Skeletal muscle tissue (tissue), 4 donors: ENCODE measurements around the gene ANKRD17. TPM values are rescaled to one million over a fixed set of nuclear protein-coding genes. Genes with fewer than 3 reads are reported as not detected.

Experiments
- H3K27ac ChIP-seq: one replicate; pipeline ENCODE4 v1.7.0; 2013; ENCODE audit warnings: mild to moderate bottlenecking, low read depth, low read length, inconsistent platforms
- H3K27me3 ChIP-seq, 3 donors: one replicate each; pipeline ENCODE4 v1.7.0; 2013; ENCODE audit warnings: low read length in 3 of 3; ENCODE audit not compliant: control insufficient read depth in 3 of 3, insufficient read depth in 3 of 3
- H3K36me3 ChIP-seq, 3 donors: one replicate each; pipeline ENCODE4 v1.7.0; 2013; ENCODE audit warnings: low read length in 3 of 3; ENCODE audit not compliant: control insufficient read depth in 3 of 3, insufficient read depth in 3 of 3
- H3K4me1 ChIP-seq, 3 donors: one replicate each; pipeline ENCODE4 v1.7.0; 2013; ENCODE audit warnings: low read length in 3 of 3, mild to moderate bottlenecking in 3 of 3; ENCODE audit not compliant: control insufficient read depth in 3 of 3, insufficient read depth in 3 of 3
- H3K4me3 ChIP-seq, 3 donors: one replicate each; pipeline ENCODE4 v1.7.0; 2013; ENCODE audit warnings: low read length in 3 of 3
- H3K9ac ChIP-seq, 3 donors: one replicate each; pipeline ENCODE4 v1.7.0; 2013; ENCODE audit warnings: low read length in 3 of 3, mild to moderate bottlenecking in 3 of 3, moderate library complexity in 2 of 3, low read depth in 1 of 3
- H3K9me3 ChIP-seq, 3 donors: one replicate each; pipeline ENCODE4 v1.7.0; 2013; ENCODE audit warnings: low read length in 3 of 3; ENCODE audit not compliant: control insufficient read depth in 3 of 3
- total RNA-seq: library from RNA; depleted of rRNA; stranded (reverse); fragments of >200 nt; gene quantifications from one replicate; pipeline ENCODE4 v1.2.3, GENCODE V29; 2014
- donor health status: Osteomylitis.

Gene ANKRD17
- total RNA-seq, 1 donor from 2014 or later: 46.4 TPM

DNA sequence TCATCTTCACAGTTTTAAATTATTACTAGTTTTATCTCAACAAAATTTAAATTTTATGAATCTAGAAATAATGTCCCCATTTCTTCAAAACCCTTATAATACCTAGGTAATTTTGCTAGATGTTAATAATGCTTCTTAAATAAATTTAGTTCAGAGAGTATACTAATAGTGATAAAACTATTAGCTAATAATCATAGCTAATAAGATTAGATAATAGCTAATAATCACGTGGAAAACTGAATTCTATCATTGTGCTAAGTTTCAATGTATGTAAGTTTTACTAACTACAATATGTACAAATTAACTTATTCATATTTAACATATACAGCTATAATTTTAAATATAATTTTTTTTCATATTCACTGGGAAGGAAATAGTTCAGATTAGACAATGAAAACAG is 10.2 kb downstream of the ANKRD17 start:
- Histone ChIP-seq H3K27me3 (no peaks in the 10 kb centered on the region), H3K4me3 (no peak overlapping the region), H3K9me3 (no peaks in the 10 kb centered on the region), H3K9ac (no peak overlapping the region), H3K27ac (no peak overlapping the region), H3K36me3 (peaks cover 0 to 4% (median 0%) of the 10 kb centered on the region in 3 donors), H3K4me1 (peaks cover 0 to 3% (median 2%) of the 10 kb centered on the region in 3 donors)

DNA sequence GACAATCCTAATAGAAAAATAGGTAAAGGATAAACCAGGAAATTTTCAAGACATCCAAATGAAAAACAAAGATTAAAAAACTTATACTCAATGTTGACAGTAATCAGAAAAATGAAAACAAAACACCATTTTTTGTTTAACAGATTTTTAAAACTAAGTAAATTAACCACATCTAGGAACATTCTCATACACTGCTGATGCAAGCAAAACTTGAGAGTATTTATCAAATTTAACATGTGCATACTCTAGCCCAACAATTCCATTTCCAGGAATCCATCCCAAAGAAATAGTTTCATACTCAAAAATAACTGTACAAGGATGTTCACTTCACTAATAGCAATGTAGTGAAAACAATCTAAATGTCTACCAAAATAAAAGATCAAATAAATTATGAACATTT is 11.5 kb downstream of the ANKRD17 start:
- Histone ChIP-seq H3K4me3 (no peak overlapping the region), H3K9me3 (no peaks in the 10 kb centered on the region), H3K4me1 (no peaks in the 10 kb centered on the region), H3K27ac (no peak overlapping the region), H3K27me3 (no peaks in the 10 kb centered on the region), H3K9ac (no peak overlapping the region), H3K36me3 (peaks cover 0 to 2% (median 0%) of the 10 kb centered on the region in 3 donors)

DNA sequence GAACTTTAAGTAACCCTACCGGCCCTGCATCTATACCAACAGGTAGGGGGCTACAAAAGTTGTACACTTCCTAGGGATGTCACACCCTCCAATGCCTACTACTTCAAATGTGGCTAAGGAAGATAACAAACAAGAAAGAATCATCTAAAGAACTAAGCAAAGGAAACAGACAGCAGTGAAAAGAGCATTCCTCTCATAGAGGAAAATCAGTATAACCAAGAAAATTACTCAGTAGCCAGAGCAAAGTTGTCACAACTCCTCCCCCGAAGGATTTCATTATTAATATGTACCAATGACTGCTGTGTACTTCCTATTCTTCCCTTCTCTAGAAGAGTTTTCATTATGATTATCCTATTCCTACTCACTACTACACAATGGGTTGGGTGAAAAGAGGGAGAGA is 12.6 kb downstream of the ANKRD17 start:
- no peaks in the 10 kb centered on the region for H3K4me1 ChIP-seq

DNA sequence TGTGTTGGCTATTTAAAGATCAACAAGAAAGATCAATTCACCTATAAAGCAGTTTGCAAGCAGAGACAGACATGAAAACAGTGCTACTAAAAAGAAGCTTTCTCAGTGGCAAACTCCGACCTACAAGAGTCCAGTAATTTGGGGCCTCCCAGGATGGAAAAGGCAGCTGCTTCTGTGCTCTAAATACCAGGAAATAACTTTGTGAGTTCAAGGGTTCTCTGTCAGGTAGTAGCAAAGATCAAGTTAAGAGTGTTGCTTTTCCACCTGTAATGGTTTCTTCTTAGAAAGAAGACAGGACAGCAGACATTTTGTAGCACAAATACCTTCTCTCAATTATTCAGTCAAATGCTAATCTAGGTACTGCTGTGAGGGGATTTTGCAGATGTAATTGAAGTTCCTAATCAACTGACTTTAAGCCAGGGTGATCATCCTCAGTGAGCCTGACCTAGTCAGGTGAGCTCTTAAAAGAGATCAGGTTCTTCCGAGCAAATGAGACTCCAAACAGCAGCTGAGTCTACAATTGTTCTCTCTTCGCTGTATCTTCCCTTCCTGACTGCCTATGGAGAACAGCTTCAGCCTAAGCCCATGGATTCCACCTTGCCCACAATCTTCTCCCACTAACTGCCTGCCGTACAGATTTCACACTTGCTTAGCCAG is 13.5 kb downstream of the ANKRD17 start:
- Histone ChIP-seq H3K9me3 (no peaks in the 10 kb centered on the region), H3K9ac (no peak overlapping the region), H3K4me3 (no peak overlapping the region), H3K27me3 (no peaks in the 10 kb centered on the region), H3K4me1 (no peaks in the 10 kb centered on the region), H3K36me3 (no peaks in the 10 kb centered on the region), H3K27ac (no peak overlapping the region)

More for the DNA sequence above, 12.6 kb downstream of the ANKRD17 start:
- Histone ChIP-seq H3K9ac (no peak overlapping the region), H3K9me3 (no peaks in the 10 kb centered on the region), H3K27ac (no peak overlapping the region), H3K27me3 (no peaks in the 10 kb centered on the region), H3K36me3 (no peaks in the 10 kb centered on the region), H3K4me3 (no peak overlapping the region)

DNA sequence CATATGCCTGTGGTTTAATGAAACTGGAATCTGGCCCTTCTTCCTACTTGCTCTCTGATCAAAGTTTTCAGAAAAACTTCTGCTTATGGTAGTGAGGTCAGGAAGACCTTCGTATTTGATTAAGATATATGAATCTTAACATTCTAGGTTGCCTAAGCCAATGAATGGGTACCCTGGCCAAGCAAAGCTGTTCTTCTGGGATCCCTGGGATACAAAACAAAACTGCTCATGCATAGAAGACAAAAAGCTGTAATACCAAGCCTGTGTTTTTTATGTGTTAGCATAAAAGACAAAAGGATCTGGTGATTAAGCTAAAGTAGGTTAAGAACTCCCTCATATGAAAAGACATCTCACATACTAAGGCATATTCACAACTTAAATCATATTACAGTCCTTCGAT is 21.6 kb downstream of the ANKRD17 start:
- H3K27ac ChIP-seq: no peak overlapping the region

DNA sequence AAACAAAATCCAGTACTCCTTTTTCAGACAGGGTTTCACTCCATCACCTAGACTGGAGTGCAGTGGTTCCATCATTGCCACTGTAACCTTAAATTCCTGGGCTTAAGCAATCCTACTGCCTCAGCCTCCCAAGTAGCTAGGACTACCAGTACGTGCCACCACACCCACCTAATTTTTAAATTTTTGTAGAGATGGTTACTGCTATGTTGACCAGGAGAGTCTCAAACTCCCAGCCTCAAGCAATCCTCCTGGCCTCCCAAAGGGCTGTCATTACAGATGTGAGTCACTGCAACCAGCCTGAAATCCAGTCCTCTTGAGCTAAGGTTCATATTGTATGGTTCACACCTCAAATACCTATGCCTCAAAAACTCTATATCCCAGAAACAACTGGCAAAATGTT is 22.4 kb downstream of the ANKRD17 start:
- H3K4me1 ChIP-seq: no peaks in the 10 kb centered on the region
- no peaks in the 10 kb centered on the region for H3K27me3 ChIP-seq
- H3K4me3 ChIP-seq: no peak overlapping the region
- H3K9me3 ChIP-seq: no peaks in the 10 kb centered on the region
- H3K36me3 ChIP-seq: peaks cover 0 to 5% (median 0%) of the 10 kb centered on the region in 3 donors
- H3K9ac ChIP-seq: no peak overlapping the region
- H3K27ac ChIP-seq: no peak overlapping the region

More for the DNA sequence above, 21.6 kb downstream of the ANKRD17 start:
- Histone ChIP-seq H3K9ac (no peak overlapping the region), H3K36me3 (peaks cover 0 to 5% (median 0%) of the 10 kb centered on the region in 3 donors), H3K9me3 (no peaks in the 10 kb centered on the region), H3K4me1 (no peaks in the 10 kb centered on the region), H3K4me3 (no peak overlapping the region), H3K27me3 (no peaks in the 10 kb centered on the region)

DNA sequence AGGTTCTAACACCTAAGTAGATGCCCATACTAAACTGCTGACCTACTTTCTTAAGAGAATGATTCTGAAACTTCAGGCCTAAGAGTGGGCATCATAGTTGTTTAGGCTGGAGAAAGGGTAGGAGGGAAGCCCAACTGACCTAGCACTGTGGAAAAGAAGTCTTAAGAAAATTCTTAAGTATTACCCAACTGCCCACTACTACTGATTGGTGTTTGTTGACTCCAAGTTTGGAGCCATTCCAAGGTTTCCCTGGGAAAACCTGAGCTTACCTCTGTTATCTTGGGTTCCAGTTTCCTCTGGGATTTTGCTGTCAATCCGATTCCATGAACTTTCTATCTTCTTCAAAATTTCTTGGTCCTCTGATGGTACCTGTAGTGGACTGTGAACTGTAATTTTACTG is 23.9 kb downstream of the ANKRD17 start:
- H3K9ac ChIP-seq: no peak overlapping the region
- no peaks in the 10 kb centered on the region for H3K4me1 ChIP-seq
- no peak overlapping the region for H3K4me3 ChIP-seq
- no peaks in the 10 kb centered on the region for H3K9me3 ChIP-seq
- H3K27me3 ChIP-seq: no peaks in the 10 kb centered on the region
- H3K27ac ChIP-seq: no peak overlapping the region
- peaks cover 0 to 5% (median 0%) of the 10 kb centered on the region in 3 donors for H3K36me3 ChIP-seq

DNA sequence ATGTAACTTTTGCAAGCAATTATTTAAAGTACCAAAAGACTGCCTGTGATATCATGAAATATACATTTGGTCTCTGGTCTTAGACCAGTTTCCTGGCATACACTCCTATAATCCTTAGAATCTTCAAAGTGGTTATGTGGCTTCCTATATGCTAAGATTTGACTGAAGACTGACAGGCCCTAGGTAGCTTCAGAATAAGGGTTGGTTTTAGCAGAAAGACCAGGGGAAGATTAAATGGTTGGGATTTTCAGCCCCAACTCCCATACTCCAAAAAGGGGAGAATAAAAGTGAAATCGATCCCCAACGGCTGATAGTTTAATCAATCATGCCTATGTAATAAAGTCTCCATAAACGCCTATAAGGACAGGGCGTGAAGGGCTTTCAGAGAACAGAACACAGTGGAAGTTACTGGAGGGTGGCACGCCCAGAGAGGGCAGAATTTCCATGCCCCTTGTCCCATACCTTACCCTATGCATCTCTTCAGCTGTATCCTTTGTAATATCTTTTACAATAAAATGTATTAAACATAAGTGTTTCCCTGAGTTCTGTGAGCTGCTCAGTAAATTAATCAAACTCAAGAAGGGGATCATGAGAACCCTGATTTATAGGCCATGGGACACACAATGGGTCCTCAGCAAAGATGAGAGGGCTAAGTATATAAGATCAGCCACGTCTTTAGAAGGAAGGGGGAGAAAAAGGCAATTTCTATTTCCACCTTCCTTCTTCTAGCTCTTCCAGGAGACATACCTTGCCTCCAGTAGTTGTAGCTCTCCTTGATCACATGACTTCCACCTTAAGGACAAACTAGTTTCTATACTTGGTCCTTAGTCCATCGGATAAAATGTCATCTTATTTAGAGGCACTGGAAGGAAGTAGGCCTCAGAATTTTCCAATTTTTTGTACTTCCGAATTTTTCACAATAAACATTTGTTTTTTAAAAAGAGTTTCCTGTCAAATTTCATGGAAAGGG is 26.8 kb downstream of the ANKRD17 start:
- Histone ChIP-seq H3K4me1 (no peaks in the 10 kb centered on the region), H3K36me3 (peaks cover 0 to 5% (median 0%) of the 10 kb centered on the region in 3 donors), H3K9ac (no peak overlapping the region), H3K4me3 (no peak overlapping the region), H3K27ac (no peak overlapping the region), H3K27me3 (no peaks in the 10 kb centered on the region), H3K9me3 (no peaks in the 10 kb centered on the region)

DNA sequence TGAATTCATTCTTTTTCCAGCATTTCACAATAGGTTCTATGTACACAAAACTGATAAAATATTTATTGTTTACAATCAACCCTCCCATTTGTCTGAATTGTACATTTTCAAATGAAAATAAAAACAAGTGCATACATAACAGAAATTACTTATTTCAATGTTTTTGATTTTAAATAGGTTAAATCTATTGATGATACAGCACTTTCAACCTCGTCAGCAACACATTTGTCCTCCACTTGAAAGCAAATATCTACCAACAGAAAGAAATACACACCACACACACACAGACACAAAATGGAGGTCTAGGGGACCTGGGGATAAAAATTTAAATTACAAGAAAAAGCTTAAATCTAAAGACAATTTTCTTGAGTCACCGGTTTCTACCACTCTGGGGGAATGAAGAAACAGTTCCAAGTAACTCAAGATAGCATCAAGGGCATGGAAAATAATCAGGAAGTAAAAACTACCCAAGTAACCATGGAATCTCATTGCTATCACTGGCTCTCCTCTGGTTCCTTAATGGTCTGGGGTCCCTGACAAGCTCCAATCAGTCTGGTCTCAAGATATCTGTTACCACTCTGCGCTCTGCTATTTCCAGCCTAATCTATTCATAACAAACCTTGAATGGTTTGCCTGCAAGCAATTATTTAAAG is 27.6 kb downstream of the ANKRD17 start:
- no peaks in the 10 kb centered on the region for H3K9me3 ChIP-seq
- no peak overlapping the region for H3K4me3 ChIP-seq
- H3K36me3 ChIP-seq: peaks cover 0 to 5% (median 0%) of the 10 kb centered on the region in 3 donors
- H3K9ac ChIP-seq: no peak overlapping the region
- H3K4me1 ChIP-seq: no peaks in the 10 kb centered on the region
- H3K27me3 ChIP-seq: no peaks in the 10 kb centered on the region
- no peak overlapping the region for H3K27ac ChIP-seq
